Measurements from ENCODE around the gene FEZF1.

The FEZF1 gene

DNA sequence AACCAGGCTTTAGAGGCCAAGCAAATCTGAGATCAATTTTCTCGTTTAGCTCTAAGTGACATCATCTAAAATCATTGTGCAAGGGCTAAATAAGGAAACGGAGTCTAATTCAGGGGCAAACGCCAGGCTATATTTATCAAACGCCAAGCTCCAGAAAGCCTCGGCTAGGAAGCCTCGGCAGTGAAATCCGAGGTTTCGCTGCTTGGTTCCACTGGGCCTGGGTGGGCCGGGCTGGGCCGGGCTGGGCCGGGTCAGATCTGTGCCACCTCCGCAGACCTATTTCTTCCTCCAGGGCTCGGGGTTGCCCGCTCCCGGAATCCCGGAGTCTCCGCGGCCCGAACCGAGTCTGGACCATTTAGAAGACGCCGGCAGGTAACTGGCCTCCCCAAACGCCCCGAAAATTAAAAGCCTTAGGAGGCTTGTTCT, 459 bp upstream of the FEZF1 start:
- H3K27me3 ChIP-seq, result peaks cover 98% of the 10 kb centered on the region
- H3K4me3 ChIP-seq (ENCODE audit: low read depth, low read length), result no peak overlapping the region
- H3K36me3 ChIP-seq, result no peaks in the 10 kb centered on the region; the same call in 1 of the 2 replicates
- H3K4me1 ChIP-seq, result no peaks in the 10 kb centered on the region
- DNase-seq, result no peak
- no peaks in the 10 kb centered on the region; the same call in 1 of the 2 replicates for H3K9me3 ChIP-seq
- TF ChIP-seq, protein P1, sequence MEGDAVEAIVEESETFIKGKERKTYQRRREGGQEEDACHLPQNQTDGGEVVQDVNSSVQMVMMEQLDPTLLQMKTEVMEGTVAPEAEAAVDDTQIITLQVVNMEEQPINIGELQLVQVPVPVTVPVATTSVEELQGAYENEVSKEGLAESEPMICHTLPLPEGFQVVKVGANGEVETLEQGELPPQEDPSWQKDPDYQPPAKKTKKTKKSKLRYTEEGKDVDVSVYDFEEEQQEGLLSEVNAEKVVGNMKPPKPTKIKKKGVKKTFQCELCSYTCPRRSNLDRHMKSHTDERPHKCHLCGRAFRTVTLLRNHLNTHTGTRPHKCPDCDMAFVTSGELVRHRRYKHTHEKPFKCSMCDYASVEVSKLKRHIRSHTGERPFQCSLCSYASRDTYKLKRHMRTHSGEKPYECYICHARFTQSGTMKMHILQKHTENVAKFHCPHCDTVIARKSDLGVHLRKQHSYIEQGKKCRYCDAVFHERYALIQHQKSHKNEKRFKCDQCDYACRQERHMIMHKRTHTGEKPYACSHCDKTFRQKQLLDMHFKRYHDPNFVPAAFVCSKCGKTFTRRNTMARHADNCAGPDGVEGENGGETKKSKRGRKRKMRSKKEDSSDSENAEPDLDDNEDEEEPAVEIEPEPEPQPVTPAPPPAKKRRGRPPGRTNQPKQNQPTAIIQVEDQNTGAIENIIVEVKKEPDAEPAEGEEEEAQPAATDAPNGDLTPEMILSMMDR (IDR thresholded peaks at IDR 0.05; ENCODE audit: low read depth, low read length), result no peak

DNA sequence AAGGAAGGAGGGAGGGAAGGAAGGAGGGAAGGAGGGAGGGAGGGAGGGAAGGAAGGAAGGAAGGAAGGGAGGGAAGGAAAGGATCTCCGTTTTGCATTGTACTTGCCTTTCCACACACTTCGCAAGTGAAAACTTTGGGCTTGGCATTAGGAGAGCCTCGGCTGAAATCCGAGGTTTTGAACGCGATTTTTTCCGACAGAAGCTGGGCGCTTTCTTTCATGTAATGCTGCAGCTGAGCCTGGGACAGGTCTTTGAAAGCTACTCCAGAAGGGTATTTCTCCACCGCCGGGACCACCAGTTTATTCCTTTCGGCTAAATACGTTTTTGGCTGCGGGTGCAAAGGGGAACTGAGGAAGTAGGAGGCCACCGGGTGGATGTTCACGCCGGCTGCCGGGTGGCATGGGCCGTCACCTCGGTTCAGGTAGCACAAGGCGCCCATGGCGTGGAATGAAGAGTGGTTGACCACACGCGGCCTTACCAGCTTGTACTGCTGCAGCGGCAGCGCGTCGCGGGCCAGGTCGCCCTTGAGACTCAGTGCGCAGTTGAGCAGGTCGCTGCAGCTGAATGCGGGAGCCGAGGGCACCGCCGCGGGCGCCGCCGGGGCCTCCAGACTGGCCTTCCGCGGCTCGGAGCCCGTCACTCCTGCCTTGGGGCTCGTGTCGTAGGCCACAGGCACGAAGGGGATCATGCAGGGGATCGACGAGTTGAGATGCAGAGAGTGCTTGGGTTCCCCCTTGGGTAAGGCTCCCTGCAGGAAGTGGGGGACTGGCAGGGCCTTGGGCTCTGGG, 825 bp downstream of the FEZF1 start:
- H3K4me1 ChIP-seq, result no peaks in the 10 kb centered on the region
- no peak for DNase-seq
- H3K9me3 ChIP-seq, result no peaks in the 10 kb centered on the region; the same call in 1 of the 2 replicates
- peaks cover 93% of the 10 kb centered on the region for H3K27me3 ChIP-seq
- no peak overlapping the region for H3K4me3 ChIP-seq (ENCODE audit: low read depth, low read length)
- H3K36me3 ChIP-seq, result no peaks in the 10 kb centered on the region; the same call in 1 of the 2 replicates
- TF ChIP-seq, protein P1 (IDR thresholded peaks at IDR 0.05; ENCODE audit: low read depth, low read length), result no peak

DNA sequence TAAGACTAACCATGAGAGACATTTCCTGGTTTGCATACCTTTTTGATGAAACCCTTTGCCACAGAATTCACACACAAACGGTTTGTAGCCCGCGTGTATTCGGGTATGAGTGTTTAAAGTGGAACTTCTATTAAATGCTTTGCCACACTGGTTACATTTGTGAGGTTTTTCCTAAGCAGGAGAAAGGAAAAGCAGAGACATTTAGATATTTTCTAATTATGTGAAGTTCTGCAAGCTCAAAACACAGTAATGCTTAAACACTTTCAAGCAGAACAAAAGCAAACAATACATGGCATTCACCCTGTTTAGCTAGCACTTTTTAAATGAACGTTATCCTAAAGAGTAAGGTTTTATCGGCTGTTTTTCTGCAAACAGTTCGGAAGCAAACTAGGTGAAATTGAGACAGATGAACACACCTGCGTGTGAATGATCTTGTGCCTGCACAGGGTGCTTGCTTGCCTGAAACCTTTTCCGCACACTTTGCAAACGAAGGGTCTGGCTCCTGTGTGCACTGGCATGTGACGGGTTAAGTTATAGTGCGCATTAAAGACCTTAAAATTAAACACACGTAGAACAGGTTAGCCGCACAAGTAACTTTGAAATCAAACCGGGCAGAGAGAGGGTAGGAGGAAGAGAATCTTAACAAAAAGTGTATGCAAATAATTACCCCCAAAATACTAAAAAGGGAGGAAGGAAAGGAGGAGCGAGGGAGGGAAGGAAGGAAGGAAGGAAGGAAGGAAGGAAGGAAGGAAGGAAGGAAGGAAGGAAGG, 1.6 kb downstream of the FEZF1 start:
- DNase-seq, result no peak
- Histone ChIP-seq H3K36me3 (no peaks in the 10 kb centered on the region; the same call in 1 of the 2 replicates), H3K9me3 (no peaks in the 10 kb centered on the region; the same call in 1 of the 2 replicates), H3K4me3 (ENCODE audit: low read depth, low read length) (no peak overlapping the region), H3K4me1 (no peaks in the 10 kb centered on the region), H3K27me3 (peaks cover 85% of the 10 kb centered on the region)
- TF ChIP-seq, protein P1 (IDR thresholded peaks at IDR 0.05; ENCODE audit: low read depth, low read length), result no peak

DNA sequence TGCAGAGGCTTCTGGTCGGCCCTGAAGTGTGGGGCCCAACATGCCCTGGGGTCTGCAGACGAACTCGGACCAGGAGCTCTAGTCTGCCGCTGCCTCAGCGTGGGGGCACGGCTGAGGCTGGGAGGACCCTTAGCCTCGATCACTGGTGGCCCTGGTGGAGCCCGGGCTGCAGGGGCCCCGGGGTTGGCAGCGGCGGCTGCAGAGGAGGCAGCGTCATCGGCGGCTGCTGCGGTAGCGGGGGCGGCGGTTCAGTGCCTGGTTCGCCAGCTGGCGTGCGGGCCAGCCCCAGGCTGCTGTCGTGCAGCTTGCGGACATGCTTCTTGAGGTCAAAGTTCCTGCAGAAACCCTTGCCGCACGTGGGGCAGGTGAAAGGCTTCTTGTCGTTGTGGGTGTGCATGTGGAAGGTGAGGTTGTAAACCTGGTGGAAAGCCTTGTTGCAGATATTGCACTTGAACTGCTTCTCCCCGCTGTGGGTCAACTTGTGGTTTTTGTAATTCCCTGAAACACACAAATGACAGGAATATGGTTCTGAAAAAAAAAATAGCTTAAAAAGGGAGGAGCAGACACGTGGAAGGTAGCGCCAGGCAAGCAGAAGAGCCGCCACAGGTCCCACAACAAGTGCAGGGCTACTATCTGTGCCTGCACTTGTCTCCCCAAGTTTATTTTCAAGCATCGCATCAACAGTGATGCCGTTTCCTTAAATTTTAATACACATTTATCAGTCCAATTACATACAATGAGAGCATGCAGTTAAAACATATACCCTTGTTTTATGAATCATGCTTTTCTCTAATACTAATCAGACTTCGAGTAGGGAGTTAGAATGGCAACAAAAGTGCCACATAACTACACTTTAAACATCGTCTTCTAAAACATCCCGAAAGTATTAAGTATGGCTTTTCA, 2.4 kb downstream of the FEZF1 start:
- Histone ChIP-seq H3K9me3 (no peaks in the 10 kb centered on the region; the same call in 1 of the 2 replicates), H3K36me3 (no peaks in the 10 kb centered on the region; the same call in 1 of the 2 replicates), H3K4me1 (no peaks in the 10 kb centered on the region), H3K27me3 (peaks cover 77% of the 10 kb centered on the region), H3K4me3 (ENCODE audit: low read depth, low read length) (no peak overlapping the region)
- no peak for DNase-seq
- TF ChIP-seq, protein P1 (IDR thresholded peaks at IDR 0.05; ENCODE audit: low read depth, low read length), result no peak

DNA sequence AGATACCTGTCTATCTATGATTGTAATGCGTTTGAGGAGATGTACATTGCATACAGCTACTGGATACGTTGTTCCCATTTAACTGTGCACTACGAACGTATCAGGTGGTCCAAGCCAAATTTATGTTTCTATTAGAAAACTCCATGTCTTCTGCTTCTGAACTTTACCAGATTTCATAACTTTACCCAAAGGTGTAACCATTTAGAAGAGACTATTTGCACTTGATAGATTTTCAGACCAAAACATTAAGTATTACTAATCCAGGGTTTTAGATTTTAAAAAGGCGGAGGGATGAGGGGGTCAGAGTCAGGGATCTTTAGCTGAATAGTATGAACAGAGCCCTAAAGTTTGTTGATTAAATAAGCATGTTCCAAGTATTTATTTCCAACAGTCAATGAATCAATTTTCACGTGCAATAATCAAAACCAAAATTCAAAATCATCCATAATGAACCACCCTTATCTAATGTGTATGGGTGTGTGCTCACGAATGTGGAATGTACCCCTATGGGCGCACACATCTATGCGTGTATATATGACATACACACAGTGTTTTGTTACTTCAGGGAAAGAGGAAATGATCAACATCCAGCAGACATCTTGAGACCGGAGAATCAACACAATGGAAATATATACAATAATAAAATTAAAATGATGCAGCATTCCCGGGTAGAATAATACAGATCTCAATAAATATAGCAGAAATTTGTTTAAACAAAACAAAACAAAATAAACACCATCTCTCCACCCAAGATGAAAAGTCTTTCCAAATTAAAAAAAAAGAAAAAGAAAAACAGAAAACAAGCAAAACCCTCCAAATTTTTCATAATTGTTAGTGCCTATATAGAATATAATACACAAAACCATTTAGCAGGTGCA, 3.4 kb downstream of the FEZF1 start:
- Histone ChIP-seq H3K4me3 (ENCODE audit: low read depth, low read length) (no peak overlapping the region), H3K27me3 (peaks cover 68% of the 10 kb centered on the region)
- TF ChIP-seq, protein P1 (IDR thresholded peaks at IDR 0.05; ENCODE audit: low read depth, low read length), result no peak

More for the DNA sequence above, 3.4 kb downstream of the FEZF1 start:
- Histone ChIP-seq H3K4me1 (no peaks in the 10 kb centered on the region), H3K9me3 (no peaks in the 10 kb centered on the region), H3K36me3 (no peaks in the 10 kb centered on the region; the same call in 1 of the 2 replicates)
- no peak for DNase-seq
